Osteoblast (primary cell): ENCODE measurements around the gene PPFIA1. TPM values are rescaled to one million over a fixed set of nuclear protein-coding genes. Genes with fewer than 3 reads are reported as not detected.
A peak's percentile ranks its signal among the peaks of the same experiment; 100 is the strongest.

Experiments
- DNase-seq: peaks from one replicate; pipeline ENCODE4 v3.0.0; 2011; ENCODE audit warnings: low spot score, mixed read lengths; ENCODE audit not compliant: insufficient read length; ENCODE audit errors: missing footprints
- H2AFZ ChIP-seq: 2 replicates; pipeline ENCODE4 v1.6.0; 2011; ENCODE audit warnings: mild to moderate bottlenecking, low read length
- H3K27ac ChIP-seq: 2 replicates; pipeline ENCODE4 v1.5.1; 2011; ENCODE audit warnings: mild to moderate bottlenecking, low read depth, low read length, moderate library complexity
- H3K27me3 ChIP-seq: 2 replicates; pipeline ENCODE4 v1.6.0; 2012; ENCODE audit warnings: mild to moderate bottlenecking, control low read depth, inconsistent platforms, low read length, moderate library complexity; ENCODE audit not compliant: insufficient read depth
- H3K36me3 ChIP-seq: 2 replicates; pipeline ENCODE4 v1.5.1; 2011; ENCODE audit warnings: mild to moderate bottlenecking, low read length, control low read depth, moderate library complexity; ENCODE audit not compliant: insufficient read depth
- H3K4me1 ChIP-seq: 2 replicates; pipeline ENCODE4 v1.5.1; 2011; ENCODE audit warnings: mild to moderate bottlenecking, low read length, control low read depth, moderate library complexity; ENCODE audit not compliant: insufficient read depth
- H3K4me2 ChIP-seq: 2 replicates; pipeline ENCODE4 v1.6.0; 2011; ENCODE audit warnings: mild to moderate bottlenecking, low read length; ENCODE audit not compliant: insufficient read depth
- H3K4me3 ChIP-seq: fragments of 200-600 bp; sonication (generic); 3 replicates; pipeline ENCODE4 v1.5.1; 2012; ENCODE audit warnings: mild to moderate bottlenecking, low read length, inconsistent platforms; ENCODE audit not compliant: insufficient read depth
- H3K79me2 ChIP-seq: 2 replicates; pipeline ENCODE4 v1.6.0; 2012; ENCODE audit warnings: mild to moderate bottlenecking, low read length, control low read depth, inconsistent platforms; ENCODE audit not compliant: insufficient read depth
- H3K9me3 ChIP-seq: 2 replicates; pipeline ENCODE4 v1.5.1; 2011; ENCODE audit warnings: low read depth, low read length, control low read depth
- H4K20me1 ChIP-seq: 2 replicates; pipeline ENCODE4 v1.6.0; 2012; ENCODE audit warnings: mild to moderate bottlenecking, low read length, control low read depth; ENCODE audit not compliant: insufficient read depth
- CTCF ChIP-seq: IDR thresholded peaks from 2 replicates; pipeline ENCODE4 v1.5.1; 2011; ENCODE audit warnings: mild to moderate bottlenecking, low read depth, low read length, moderate library complexity; ENCODE audit errors: extremely low read depth
- total RNA-seq: library from RNA; depleted of rRNA; stranded (reverse); fragments of >200 nt; gene quantifications from 2 replicates; pipeline ENCODE4 v1.2.3, GENCODE V29; 2012

The PPFIA1 gene
- total RNA-seq, 1 donor: 110 TPM

DNA sequence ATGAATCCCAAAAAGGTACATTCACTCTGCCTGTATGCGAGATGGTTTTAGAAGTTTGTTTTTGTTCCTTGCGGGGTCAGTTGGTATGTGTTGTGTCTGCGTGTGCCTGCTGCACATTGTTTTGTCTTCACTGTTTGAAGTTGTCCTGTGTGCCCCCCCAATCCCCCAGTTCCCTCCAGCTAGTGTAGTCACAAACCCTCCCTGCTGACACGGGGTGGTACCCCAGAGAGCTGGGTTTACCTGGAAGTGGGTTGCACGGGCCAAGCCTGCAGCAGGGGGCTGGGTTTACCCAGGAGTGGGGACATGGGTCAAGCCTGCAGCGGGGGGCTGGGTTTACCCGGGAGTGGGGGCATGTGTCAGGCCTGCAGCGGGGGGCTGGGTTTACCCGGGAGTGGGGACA is 150.0 kb downstream of the PPFIA1 start:
- Histone ChIP-seq H3K9me3 (no peaks in the 10 kb centered on the region), H3K36me3 (peaks cover 85% of the 10 kb centered on the region), H3K4me1 (peaks cover 22% of the 10 kb centered on the region), H3K27ac (peak overlapping the region; percentile 48), H3K27me3 (no peaks in the 10 kb centered on the region), H4K20me1 (peaks cover 74% of the 10 kb centered on the region), H3K4me3 (no peak overlapping the region), H3K4me2 (no peak overlapping the region), H3K79me2 (peaks cover 57% of the 10 kb centered on the region), H2AFZ (no peak overlapping the region)
- peak; percentile 76 for DNase-seq
- TF ChIP-seq CTCF: no peak

DNA sequence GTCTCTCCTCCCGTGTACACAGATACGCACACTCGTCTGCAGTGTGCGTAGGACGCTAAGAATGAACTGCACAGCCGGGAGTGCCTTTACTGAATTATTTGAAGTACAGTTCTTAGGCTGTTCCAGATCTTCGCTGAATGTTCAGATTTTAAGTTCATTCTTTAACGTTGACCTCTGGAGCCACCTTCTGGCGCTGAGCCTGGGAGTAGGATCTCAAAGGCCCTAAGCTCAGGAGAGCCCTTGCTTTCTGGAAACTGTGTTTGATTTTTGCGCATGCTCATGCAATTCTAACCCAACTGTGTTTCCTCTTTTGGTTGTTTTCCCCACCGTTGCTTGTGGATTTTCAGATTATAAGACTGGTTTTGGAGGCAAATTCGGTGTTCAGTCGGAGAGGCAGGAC is 150.6 kb downstream of the PPFIA1 start:
- peaks cover 58% of the 10 kb centered on the region for H3K79me2 ChIP-seq
- no peak overlapping the region for H2AFZ ChIP-seq
- H3K4me1 ChIP-seq: peaks cover 18% of the 10 kb centered on the region
- no peak overlapping the region for H3K27ac ChIP-seq
- DNase-seq: peak; percentile 14
- no peak for TF ChIP-seq CTCF
- H4K20me1 ChIP-seq: peaks cover 72% of the 10 kb centered on the region
- H3K27me3 ChIP-seq: no peaks in the 10 kb centered on the region
- H3K9me3 ChIP-seq: no peaks in the 10 kb centered on the region
- no peak overlapping the region for H3K4me3 ChIP-seq
- H3K36me3 ChIP-seq: peaks cover 84% of the 10 kb centered on the region
- H3K4me2 ChIP-seq: no peak overlapping the region

GRCh38 chr11:70422692-70423522 is 152.4 kb downstream of the PPFIA1 start:
- H4K20me1 ChIP-seq: peaks cover 63% of the 10 kb centered on the region
- no peak overlapping the region for H2AFZ ChIP-seq

More at GRCh38 chr11:70422692-70423522, 152.4 kb downstream of the PPFIA1 start:
- no peak for TF ChIP-seq CTCF
- Histone ChIP-seq H3K4me3 (no peak overlapping the region), H3K36me3 (peaks cover 74% of the 10 kb centered on the region), H3K27me3 (no peaks in the 10 kb centered on the region), H3K9me3 (no peaks in the 10 kb centered on the region), H3K27ac (no peak overlapping the region), H3K79me2 (peaks cover 59% of the 10 kb centered on the region), H3K4me1 (peaks cover 18% of the 10 kb centered on the region), H3K4me2 (no peak overlapping the region)
- DNase-seq: peak; percentile 49
